Adrenal gland (tissue), 5 donors: ENCODE results near the gene HABP4.

Source experiments
- POLR2A ChIP-seq, 2 donors: fragments of 450-650 bp; IDR thresholded peaks; one replicate each; pipeline ENCODE4 v1.6.1; 2017; ENCODE audit warnings: antibody characterized with exemption in 2 of 2, mild to moderate bottlenecking in 2 of 2, moderate library complexity in 1 of 2
- TF ChIP-seq, protein P1 (sequence below), 6 experiments: fragments of 450-650 bp in 4 of 6; fragments of 200-600 bp in 2 of 6; sonication (generic) in 1 of 6; IDR thresholded peaks; 1 replicate in 5 of 6; 2 replicates in 1 of 6; pipeline versions ENCODE4 v1.5.1 to v1.8.0; 2016 to 2021; ENCODE audit warnings: antibody characterized with exemption in 6 of 6, mild to moderate bottlenecking in 2 of 6, moderate library complexity in 1 of 6
- donor health status: DM: no; HTN: no; CAD: no.

DNA sequence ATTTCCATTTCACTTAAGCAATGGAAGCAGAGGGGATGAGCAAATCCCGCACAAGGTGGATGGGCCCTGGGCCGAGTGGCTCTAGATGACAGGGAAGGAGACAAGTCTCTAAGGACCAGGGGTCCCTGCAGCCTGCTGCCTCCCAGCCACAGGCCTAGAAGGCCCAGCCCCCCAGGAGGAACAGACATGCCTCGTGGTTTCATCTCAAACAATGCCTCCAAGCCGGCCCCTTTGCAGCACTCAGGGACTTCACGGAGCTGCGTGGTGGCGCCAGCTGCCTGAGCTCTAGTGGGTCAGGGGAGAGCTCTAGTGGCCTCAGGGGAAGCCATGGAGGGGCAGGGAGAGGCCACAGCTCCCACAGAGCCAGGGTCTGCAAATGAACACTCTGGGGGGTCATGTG is 48.8 kb downstream of the HABP4 start:
- TF ChIP-seq, protein P1, sequence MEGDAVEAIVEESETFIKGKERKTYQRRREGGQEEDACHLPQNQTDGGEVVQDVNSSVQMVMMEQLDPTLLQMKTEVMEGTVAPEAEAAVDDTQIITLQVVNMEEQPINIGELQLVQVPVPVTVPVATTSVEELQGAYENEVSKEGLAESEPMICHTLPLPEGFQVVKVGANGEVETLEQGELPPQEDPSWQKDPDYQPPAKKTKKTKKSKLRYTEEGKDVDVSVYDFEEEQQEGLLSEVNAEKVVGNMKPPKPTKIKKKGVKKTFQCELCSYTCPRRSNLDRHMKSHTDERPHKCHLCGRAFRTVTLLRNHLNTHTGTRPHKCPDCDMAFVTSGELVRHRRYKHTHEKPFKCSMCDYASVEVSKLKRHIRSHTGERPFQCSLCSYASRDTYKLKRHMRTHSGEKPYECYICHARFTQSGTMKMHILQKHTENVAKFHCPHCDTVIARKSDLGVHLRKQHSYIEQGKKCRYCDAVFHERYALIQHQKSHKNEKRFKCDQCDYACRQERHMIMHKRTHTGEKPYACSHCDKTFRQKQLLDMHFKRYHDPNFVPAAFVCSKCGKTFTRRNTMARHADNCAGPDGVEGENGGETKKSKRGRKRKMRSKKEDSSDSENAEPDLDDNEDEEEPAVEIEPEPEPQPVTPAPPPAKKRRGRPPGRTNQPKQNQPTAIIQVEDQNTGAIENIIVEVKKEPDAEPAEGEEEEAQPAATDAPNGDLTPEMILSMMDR (IDR thresholded peaks at IDR 0.05): no peak
- no peak for TF ChIP-seq POLR2A (IDR thresholded peaks at IDR 0.05)
